Limb (tissue), 2 donors: ENCODE results near the gene SLC41A1.

Experiments used
- DNase-seq, 2 donors: peaks; one replicate each; pipeline ENCODE4 v3.0.0-alpha.2; 2016; ENCODE audit errors: extremely low spot score in 2 of 2

Gene SLC41A1

DNA sequence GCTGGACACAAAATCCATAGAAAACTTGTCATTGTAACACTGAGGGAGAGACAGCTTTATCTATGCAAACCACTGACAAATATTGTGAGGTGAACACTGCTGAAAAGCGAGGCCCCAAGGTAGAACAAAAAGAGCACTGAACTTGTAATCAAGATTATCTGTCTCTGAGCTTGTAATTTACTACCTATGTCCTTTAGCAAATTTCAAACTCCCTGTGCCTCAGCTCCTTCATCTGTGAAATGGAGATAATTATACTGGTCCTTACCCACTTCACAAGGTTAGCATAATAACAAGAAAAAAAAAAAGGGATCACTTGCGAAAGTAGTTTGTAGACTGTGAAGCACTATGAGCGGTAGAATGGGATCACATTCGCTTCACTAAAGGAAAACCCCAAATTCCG lies 58.1 kb downstream of the SLC41A1 start:
- DNase-seq = no peak

DNA sequence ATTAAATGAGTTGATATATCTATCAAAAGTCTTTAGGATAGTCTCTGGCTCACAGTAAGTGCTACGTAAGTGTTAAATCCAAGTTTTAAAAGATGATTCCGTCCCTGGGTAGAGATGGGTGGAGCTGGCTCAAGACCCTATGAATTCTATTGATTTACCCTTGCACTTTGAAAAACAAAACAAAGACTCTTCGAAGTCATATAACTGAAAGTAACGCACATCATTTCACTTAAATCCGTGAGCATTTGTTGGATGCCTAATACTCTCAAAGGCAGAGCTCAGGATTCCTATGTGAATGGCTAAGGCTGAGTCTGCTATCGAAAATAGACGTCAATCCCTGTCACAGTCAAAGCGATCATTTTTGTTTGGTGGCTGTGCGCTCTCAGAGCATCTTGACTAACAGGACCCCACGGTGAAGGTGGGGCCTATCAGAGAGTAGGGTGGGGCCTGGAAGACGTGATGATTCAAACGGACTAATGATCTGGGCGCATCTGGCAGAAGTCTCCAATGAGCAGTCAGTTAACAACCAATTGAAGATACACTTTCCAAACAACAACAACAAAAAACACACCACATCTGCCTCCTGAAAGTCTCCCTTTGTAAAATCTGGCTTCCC lies 61.9 kb downstream of the SLC41A1 start:
- DNase-seq = no peak

DNA sequence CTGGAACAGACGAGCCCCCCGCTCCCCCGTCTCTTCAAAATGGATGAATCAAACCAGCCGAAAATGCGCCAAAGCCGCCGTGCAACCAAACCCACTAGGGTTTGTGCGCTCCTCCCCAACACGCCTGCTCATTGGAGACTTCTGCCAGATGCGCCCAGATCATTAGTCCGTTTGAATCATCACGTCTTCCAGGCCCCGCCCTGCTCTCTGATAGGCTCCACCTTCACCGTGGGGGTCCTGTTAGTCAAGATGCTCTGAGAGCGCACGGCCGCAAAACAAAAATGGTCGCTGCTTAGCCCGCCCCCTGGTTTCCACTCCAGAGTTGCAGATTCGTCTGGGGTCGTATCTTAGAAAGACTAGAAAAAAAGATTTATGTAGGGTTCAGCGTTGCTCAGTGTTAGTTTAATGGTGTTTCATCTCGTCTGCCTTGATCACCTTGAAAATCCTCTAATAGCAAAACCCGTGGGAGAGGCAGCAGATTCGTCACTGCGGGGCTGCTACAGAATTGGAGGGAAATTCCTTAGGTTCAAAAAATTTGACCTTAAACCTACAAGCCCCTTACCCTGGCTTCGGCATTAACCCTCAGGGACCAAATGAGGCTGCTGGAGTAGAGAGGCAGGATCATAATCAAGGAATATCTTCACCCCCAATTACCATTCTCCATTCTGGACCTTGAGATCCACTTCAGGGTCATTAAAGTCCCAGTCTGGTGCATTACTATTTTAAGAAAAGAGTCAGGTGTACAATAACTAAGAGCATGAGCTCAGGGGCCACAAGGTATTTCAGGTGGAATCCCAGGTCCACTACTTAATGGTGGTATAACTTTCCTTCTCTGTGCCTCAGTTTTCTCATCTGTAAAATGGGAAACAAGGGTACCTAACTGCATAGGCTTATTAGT lies 62.6 kb downstream of the SLC41A1 start, which contains the start of gene NUCKS1:
TSS of gene NUCKS1 (minus strand) at position 45 of the 898 bp plus-strand sequence. CDS start 209 bp downstream, outside the sequence.
- DNase-seq = peak; percentile 98 to 99

DNA sequence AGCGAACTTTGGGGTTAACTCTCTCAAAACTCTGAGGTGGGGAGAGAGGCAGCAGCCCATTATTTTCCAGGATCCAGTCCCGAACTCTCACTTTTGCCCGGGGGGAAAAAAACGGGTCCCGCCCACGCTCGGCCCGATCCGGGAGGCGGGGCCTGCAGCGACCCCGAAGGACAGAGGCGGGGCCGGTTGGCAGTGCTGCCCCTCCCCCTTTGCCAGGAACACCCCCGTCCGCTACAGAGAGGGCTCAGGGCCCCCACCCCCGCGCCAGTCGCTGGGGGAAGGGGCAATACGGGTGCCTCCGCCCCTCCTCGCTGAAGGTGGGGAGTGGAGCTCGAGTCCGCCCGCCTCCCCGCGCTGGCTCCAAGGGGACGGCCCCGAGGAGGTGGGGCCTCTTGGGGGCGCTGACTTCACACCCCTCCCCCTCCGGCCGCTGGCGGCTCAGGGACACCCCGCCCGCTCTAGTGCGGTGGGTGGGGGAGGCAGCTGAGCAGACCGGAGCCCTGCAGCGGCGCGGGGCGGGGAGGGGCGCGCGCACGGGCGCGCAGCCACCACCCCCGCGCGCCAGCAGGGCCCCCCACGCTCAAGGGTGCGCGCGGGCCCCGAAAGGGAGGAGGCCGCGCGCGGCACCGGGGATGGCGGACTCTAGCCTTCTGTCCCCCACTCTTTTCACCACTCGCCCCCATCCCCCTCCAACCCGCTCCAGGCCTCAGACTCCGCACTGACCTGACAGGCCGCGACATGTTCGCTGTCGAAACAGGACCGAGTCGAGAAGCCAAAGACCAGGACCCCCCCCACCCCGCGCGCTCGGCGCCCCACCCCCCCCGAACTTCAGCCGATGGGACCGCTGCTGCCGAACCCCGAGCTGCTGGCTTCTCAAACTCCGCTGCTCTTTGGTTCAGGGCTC lies 63.5 kb downstream of the SLC41A1 start:
- DNase-seq = peak; percentile 92 to 95

DNA sequence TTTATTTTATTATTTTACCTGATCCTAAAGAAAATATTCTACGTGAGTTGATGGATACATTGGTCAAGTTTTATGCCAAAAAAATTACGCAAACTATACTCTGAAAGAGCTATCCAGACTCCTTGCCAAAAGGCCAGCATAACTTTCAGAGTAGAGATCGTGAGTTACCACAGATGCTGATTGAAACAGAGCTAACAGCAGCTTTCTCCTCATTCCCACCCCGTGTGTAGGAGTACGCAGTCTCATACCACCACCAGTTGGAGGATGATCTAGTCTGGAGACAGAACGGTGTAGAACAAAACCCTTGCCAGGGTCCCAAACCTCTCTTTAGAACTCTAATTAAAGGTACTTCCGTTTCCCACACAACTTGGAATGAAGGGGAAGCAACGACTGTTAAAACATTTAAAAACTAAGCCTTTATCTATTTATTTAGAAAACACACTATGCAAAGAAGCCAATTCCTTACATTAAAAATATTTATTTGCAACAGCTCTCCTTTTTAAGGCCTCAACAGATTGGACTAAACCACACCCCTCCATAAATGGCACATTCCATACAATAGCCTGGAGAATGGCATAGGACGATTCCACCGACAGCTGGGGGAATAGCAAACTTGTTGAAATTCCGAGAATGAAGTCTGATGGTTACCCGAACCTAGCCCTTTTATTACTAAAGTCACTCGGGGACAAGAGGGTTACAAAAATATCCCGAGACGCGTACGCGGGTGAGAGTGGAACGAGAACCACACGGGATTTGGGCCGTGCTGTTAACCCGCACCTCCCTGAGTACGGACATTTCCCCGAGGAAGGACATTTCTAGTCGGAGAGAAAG lies 64.4 kb downstream of the SLC41A1 start:
- DNase-seq = peak; percentile 40 to 71

DNA sequence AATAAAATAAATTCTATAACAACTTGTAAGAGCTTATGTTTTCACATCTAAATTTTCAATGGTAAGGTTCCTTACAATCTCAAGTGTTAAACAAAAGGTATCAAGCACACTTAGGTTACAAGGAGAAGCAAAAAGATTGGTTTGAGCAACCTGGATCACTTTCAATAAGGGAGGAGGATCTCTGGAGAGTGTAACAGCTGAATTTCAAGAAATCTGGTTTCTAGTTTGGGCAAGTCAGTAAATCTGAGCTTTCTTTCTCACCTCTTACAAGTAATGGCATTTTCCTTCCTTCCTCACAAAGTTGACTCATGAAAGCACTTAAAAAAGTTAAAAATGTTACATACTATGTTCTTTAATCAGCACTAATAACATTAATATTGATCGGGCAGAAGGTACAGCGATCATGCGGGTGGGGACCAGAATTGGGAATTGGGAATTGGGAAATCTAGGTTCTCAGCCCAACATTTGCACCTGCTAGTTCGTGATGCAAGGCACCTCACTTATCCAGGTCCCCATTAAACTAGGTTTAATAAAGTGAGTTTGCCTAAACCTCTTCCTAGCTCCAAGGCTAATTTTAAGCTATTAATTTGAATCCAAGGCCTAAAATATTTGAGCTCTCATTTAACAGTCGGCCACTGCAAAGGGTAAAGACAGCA lies 66.1 kb downstream of the SLC41A1 start:
- no peak for DNase-seq

DNA sequence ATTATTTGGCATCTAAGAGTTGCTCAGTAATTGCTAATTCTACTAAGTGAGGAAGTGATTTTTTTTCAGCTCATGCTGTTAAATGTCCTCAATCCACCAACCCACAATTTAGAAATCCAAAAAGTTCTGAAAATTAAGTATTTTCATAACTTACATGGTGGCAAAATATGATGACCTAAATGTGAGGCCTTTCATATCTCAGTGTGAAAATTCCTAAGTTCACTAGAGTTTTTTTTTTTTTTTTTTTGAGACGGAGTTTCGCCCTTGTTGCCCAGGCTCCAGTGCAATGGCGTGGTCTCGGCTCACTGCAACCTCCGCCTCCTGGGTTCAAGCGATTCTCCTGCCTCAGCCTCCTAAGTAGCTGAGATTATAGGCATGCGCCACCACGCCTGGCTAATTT lies 68.6 kb downstream of the SLC41A1 start:
- no peak for DNase-seq

DNA sequence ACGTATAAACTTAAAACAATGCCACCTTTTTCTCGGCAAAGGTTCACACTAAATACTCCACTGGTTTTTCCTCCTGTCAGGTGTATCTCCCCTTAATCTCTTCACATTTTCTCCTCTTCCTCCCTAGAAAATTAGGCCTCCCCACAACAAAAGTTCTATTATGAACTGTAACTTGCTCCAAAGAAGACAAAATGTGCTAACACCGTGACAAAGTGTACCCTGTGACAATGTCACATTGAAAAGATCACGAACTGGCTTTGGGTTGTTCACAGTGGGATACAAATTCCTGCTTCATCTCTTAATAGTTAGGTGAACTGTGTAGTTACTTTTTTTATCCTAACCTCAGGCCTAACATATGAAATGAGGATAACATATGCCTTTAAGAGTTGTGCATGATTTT lies 69.0 kb downstream of the SLC41A1 start:
- no peak for DNase-seq

DNA sequence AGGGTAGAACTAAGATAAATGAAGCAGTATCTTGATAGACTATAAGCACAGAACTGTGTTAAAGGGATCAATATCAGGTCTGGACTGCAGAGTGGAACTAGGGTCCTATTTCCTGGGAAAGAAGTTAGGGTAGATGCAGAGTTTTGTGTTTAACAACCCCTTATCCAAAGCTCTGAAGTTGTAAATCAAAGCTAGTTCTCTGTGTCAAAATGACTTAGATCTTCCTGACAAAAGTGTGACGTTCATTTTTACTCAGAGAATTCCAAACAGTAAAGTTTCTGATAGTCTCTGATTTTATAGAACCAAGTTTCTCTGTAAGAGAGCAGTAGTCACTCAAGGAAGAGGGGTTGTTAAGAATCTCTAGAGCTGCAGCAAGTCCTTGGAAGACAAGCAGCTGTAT lies 71.3 kb downstream of the SLC41A1 start:
- DNase-seq = no peak

DNA sequence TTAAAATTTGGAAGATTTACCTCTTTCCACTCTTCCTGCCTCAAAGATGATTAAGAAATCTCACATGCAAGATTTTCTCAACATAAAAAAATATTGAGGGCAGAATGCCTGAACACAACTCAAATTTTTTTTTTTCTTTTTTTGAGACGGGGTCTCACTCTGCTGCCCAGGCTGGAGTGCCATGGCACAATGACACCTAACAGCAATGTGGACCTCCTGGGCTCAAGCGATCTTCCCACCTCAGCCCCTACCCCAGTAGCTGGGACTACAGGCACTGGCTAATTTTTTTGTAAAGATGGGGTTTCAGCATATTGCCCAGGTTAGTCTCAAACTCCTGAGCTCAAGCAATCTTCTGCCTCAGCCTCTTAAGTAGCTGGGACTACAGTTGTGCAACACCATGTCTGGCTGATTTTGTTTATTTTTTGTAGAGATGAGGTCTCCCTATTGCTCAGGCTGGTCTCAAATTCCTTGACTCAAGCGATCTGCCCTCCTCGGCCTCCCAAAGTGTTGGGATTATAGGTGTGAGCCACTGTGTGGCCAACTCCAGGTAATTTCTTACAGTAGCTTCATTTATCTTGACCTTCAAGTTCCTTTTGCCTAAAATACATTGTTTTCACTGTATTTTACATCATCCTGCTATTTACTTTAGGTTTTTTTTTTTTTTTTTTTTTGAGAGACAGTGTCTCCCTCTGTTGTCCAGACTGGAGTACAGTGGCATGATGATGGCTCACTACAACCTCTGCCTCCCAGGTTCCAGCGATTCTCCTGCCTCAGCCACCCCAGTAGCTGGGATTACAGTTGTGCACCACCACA lies 73.4 kb downstream of the SLC41A1 start:
- DNase-seq = no peak
